NK-92 (cell line): ENCODE results near the gene DHRSX.
"Not testable (repeated sequence)": the region's sequence is repeated elsewhere in the genome, so short reads cannot be mapped to it uniquely, and the experiment has no call there.

Experiments
- DNase-seq: peaks from one replicate; lab custom pipeline; 2025; ENCODE audit not compliant: unreplicated experiment; lab: John Stamatoyannopoulos, UW

The DHRSX gene

GRCh38 chrX:2477313-2477712 is 23.5 kb downstream of the DHRSX start:
- DNase-seq: not testable (repeated sequence)

- DNase-seq: no peak
Observed at GRCh38 chrX:2474963-2475726, 25.6 kb downstream of the DHRSX start.

- DNase-seq: no peak
Observed at GRCh38 chrX:2474280-2474962, 26.4 kb downstream of the DHRSX start.

GRCh38 chrX:2473064-2473463 is 27.7 kb downstream of the DHRSX start:
- DNase-seq: not testable (repeated sequence)

- DNase-seq: no peak
Observed at GRCh38 chrX:2471641-2472040, 29.1 kb downstream of the DHRSX start.

GRCh38 chrX:2471126-2471525 is 29.6 kb downstream of the DHRSX start:
- not testable (repeated sequence) for DNase-seq

- DNase-seq: not testable (repeated sequence)
Observed at GRCh38 chrX:2469852-2470251, 30.9 kb downstream of the DHRSX start.

GRCh38 chrX:2469196-2469685 is 31.5 kb downstream of the DHRSX start:
- DNase-seq: no peak

- DNase-seq: no peak
Observed at GRCh38 chrX:2468261-2469195, 32.2 kb downstream of the DHRSX start.

- DNase-seq: no peak
Observed at GRCh38 chrX:2466876-2467656, 33.7 kb downstream of the DHRSX start.

- DNase-seq: no peak
Observed at GRCh38 chrX:2464677-2465166, 36.1 kb downstream of the DHRSX start.

- no peak for DNase-seq
Observed at GRCh38 chrX:2463973-2464676, 36.7 kb downstream of the DHRSX start.

GRCh38 chrX:2463481-2463880 is 37.3 kb downstream of the DHRSX start:
- not testable (repeated sequence) for DNase-seq

GRCh38 chrX:2462780-2463179 is 38.0 kb downstream of the DHRSX start:
- no peak for DNase-seq

GRCh38 chrX:2462074-2462473 is 38.7 kb downstream of the DHRSX start:
- no peak for DNase-seq

GRCh38 chrX:2461711-2462016 is 39.1 kb downstream of the DHRSX start:
- no peak for DNase-seq

GRCh38 chrX:2460821-2461710 is 39.7 kb downstream of the DHRSX start:
- DNase-seq: not testable (repeated sequence)

GRCh38 chrX:2460048-2460447 is 40.7 kb downstream of the DHRSX start:
- DNase-seq: not testable (repeated sequence)

GRCh38 chrX:2458309-2458708 is 42.5 kb downstream of the DHRSX start:
- DNase-seq: no peak
